ENCODE measurements around the gene PIK3C3.

GRCh38 chr18:41973983-41974382, 18.9 kb downstream of the PIK3C3 start:
- TF ChIP-seq ARNTL (CRISPR knock-in tag; IDR thresholded peaks at IDR 0.05; ENCODE audit: borderline replicate concordance, low read depth) (no peak), ZFP3 (CRISPR knock-in tag; IDR thresholded peaks at IDR 0.05) (no peak), ZNF565 (CRISPR knock-in tag; conservative IDR thresholded peaks at IDR 0.05; ENCODE audit: low read depth) (no peak), ESRRG (CRISPR knock-in tag; IDR thresholded peaks at IDR 0.05) (no peak), TSHZ2 (CRISPR knock-in tag; IDR thresholded peaks at IDR 0.05) (no peak), TCF4 (CRISPR knock-in tag; IDR thresholded peaks at IDR 0.05; ENCODE audit: borderline replicate concordance) (no peak), POU6F1 (CRISPR knock-in tag; IDR thresholded peaks at IDR 0.05; ENCODE audit: borderline replicate concordance, low read depth) (no peak), RARB (CRISPR knock-in tag; IDR thresholded peaks at IDR 0.05) (no peak), ZNF8 (CRISPR knock-in tag; IDR thresholded peaks at IDR 0.05) (no peak), PPARA (CRISPR knock-in tag; IDR thresholded peaks at IDR 0.05; ENCODE audit: borderline replicate concordance) (no peak)
